ENCODE data around the gene SPATA31A6.
"Not testable (repeated sequence)": the region's sequence is repeated elsewhere in the genome, so short reads cannot be mapped to it uniquely, and the experiment has no call there.

Gene SPATA31A6

GRCh38 chr9:42183359-42183758, at the start of gene SPATA31A6:
TSS of gene SPATA31A6 (plus strand) at chr9:42183659. CDS start at chr9:42183688, 29 bp downstream.
- not testable (repeated sequence) for DNase-seq (ENCODE audit: low read depth in 3 of 3, low spot score in 1 of 3)

- DNase-seq (ENCODE audit: low read depth in 3 of 3, low spot score in 1 of 3), result not testable (repeated sequence)
Observed at GRCh38 chr9:42160299-42160698, 23.2 kb upstream of the SPATA31A6 start.

GRCh38 chr9:42219861-42220260, 36.4 kb downstream of the SPATA31A6 start:
- DNase-seq (ENCODE audit: low read depth in 3 of 3, low spot score in 1 of 3), result not testable (repeated sequence)

- DNase-seq (ENCODE audit: low read depth in 3 of 3, low spot score in 1 of 3), result not testable (repeated sequence)
Observed at GRCh38 chr9:42223230-42223629, 39.8 kb downstream of the SPATA31A6 start.

GRCh38 chr9:42233031-42233430, 49.6 kb downstream of the SPATA31A6 start:
- DNase-seq (ENCODE audit: low read depth in 3 of 3, low spot score in 1 of 3), result not testable (repeated sequence)

- not testable (repeated sequence) for DNase-seq (ENCODE audit: low read depth in 3 of 3, low spot score in 1 of 3)
Observed at GRCh38 chr9:42234610-42235009, 51.2 kb downstream of the SPATA31A6 start.

GRCh38 chr9:42235352-42235991, 52.0 kb downstream of the SPATA31A6 start:
- DNase-seq (ENCODE audit: low read depth in 3 of 3, low spot score in 1 of 3), result not testable (repeated sequence)

GRCh38 chr9:42236097-42236496, 52.6 kb downstream of the SPATA31A6 start:
- not testable (repeated sequence) for DNase-seq (ENCODE audit: low read depth in 3 of 3, low spot score in 1 of 3)

- DNase-seq (ENCODE audit: low read depth in 3 of 3, low spot score in 1 of 3), result not testable (repeated sequence)
Observed at GRCh38 chr9:42237381-42237780, 53.9 kb downstream of the SPATA31A6 start.

GRCh38 chr9:42238862-42239261, 55.4 kb downstream of the SPATA31A6 start:
- not testable (repeated sequence) for DNase-seq (ENCODE audit: low read depth in 3 of 3, low spot score in 1 of 3)

Measured in stimulated activated CD4-positive, alpha-beta T cell treated with anti-CD3 and anti-CD28 coated beads, TNF-alpha, amount 100 ng/mL, for 1 hour (primary cell).